ENCODE data around the gene FCRL5.

The FCRL5 gene

GRCh38 chr1:157523774-157524493 is 28.4 kb downstream of the FCRL5 start:
- DNase-seq (ENCODE audit: low read depth), result no peak

- DNase-seq (ENCODE audit: low read depth), result no peak
Measured at GRCh38 chr1:157521056-157521455, 31.3 kb downstream of the FCRL5 start.

- DNase-seq (ENCODE audit: low read depth), result no peak
Measured at GRCh38 chr1:157520386-157520935, 31.9 kb downstream of the FCRL5 start.

GRCh38 chr1:157519451-157519850 is 32.9 kb downstream of the FCRL5 start:
- no peak for DNase-seq (ENCODE audit: low read depth)

GRCh38 chr1:157517016-157517415 is 35.3 kb downstream of the FCRL5 start:
- DNase-seq (ENCODE audit: low read depth), result no peak

GRCh38 chr1:157515709-157516108 is 36.6 kb downstream of the FCRL5 start:
- DNase-seq (ENCODE audit: low read depth), result no peak

GRCh38 chr1:157515141-157515540 is 37.2 kb downstream of the FCRL5 start:
- DNase-seq (ENCODE audit: low read depth), result no peak

GRCh38 chr1:157512036-157512969 is 40.0 kb downstream of the FCRL5 start:
- DNase-seq (ENCODE audit: low read depth), result no peak

- no peak for DNase-seq (ENCODE audit: low read depth)
Measured at GRCh38 chr1:157509546-157510232, 42.6 kb downstream of the FCRL5 start.

GRCh38 chr1:157505481-157506272 is 46.6 kb downstream of the FCRL5 start:
- peak; percentile 6 for DNase-seq (ENCODE audit: low read depth)

- no peak for DNase-seq (ENCODE audit: low read depth)
Measured at GRCh38 chr1:157504646-157505045, 47.7 kb downstream of the FCRL5 start.

GRCh38 chr1:157499521-157499920 is 52.8 kb downstream of the FCRL5 start:
- no peak for DNase-seq (ENCODE audit: low read depth)

GRCh38 chr1:157498736-157499090 is 53.6 kb downstream of the FCRL5 start:
- no peak for DNase-seq (ENCODE audit: low read depth)

GRCh38 chr1:157497987-157498735 is 54.2 kb downstream of the FCRL5 start:
- no peak for DNase-seq (ENCODE audit: low read depth)

GRCh38 chr1:157497284-157497683 is 55.0 kb downstream of the FCRL5 start:
- no peak for DNase-seq (ENCODE audit: low read depth)

- peak; percentile 37 for DNase-seq (ENCODE audit: low read depth)
Measured at GRCh38 chr1:157496121-157496526, 56.2 kb downstream of the FCRL5 start.

- no peak for DNase-seq (ENCODE audit: low read depth)
Measured at GRCh38 chr1:157495285-157495684, 57.0 kb downstream of the FCRL5 start.

- no peak for DNase-seq (ENCODE audit: low read depth)
Measured at GRCh38 chr1:157494093-157494492, 58.2 kb downstream of the FCRL5 start.

GRCh38 chr1:157490467-157491165 is 61.7 kb downstream of the FCRL5 start:
- DNase-seq (ENCODE audit: low read depth), result peak; percentile 18

- no peak for DNase-seq (ENCODE audit: low read depth)
Measured at GRCh38 chr1:157488156-157488555, 64.2 kb downstream of the FCRL5 start.

All from stimulated activated CD8-positive, alpha-beta memory T cell treated with anti-CD3 and anti-CD28 coated beads, Interleukin-12 subunit alpha, Interleukin-12 subunit beta, amount 100 ng/mL, for 1 hour (primary cell).